Stimulated activated CD4-positive, alpha-beta T cell treated with anti-CD3 and anti-CD28 coated beads, Interleukin-1b, Interleukin-23, amount 100 ng/mL, for 48 hours (primary cell): ENCODE results near the gene HEATR9.
A peak's percentile ranks its signal among the peaks of the same experiment; 100 is the strongest.

Experiments
- DNase-seq: peaks from one replicate; pipeline ENCODE4 v3.0.0-alpha.2; 2020

Gene HEATR9

GRCh38 chr17:35864853-35865252, 3.8 kb downstream of the HEATR9 start:
- DNase-seq = no peak

DNA sequence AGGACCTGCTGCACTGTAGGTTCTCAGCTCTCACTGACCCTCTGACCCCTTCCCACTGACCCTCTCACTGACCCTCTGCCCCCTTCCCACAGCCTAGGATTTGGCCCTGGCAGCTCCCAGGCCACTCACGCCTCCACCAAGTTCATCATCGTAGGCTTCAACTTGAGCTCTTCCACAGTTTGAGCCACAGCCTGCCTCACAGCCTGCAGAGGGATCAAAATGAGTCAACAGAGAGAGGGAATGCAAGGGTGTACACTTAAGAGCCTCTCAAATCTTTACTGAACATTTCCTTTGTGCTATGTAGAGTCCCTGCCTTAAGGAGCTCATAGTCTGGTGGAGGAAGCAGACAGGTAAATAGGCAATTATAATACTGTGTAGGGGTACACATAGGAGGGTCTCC, 12.1 kb downstream of the HEATR9 start:
- DNase-seq = no peak

GRCh38 chr17:35855965-35856364, 12.7 kb downstream of the HEATR9 start:
- DNase-seq = no peak

DNA sequence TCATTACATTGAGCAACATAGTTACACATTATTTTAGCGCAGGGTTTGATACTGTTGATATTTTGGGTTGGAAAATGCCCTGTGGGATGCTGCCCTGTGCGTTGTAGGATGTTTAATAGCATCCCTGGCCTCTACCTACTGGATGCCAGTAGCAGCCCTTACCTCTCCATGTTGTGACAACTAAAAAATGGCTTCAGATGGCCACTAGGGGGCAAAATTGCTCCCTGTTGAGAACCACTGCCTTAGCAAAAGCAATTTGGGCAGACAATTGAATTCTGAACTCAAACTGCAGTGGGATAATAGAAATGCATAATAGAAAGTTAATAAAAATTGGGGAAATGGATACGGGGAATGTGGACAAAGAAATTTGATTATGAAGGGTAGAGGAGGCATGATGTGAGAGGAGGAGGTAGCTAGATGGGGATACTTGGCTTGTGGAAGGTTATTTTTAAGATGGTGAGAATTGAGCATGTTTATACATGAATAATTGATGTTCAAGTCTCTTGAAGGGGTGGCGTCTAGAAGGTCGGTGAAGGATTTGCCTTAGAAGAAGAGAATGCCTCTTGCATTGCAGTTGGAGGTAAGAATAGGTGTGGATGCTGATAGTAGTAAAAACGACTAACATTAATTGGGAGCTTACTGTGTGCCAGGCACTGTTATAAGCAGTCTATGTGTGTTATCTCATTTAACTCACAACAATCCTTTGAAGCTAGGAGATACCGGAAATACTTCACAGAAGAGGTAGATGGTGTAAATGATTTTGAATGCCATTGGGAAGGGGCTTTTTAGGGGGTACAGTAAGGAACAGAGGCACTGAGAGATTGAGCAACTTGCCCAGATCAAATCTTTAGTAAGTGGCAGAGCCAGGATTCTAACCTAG, 19.0 kb downstream of the HEATR9 start:
- DNase-seq = peak; percentile 42

DNA sequence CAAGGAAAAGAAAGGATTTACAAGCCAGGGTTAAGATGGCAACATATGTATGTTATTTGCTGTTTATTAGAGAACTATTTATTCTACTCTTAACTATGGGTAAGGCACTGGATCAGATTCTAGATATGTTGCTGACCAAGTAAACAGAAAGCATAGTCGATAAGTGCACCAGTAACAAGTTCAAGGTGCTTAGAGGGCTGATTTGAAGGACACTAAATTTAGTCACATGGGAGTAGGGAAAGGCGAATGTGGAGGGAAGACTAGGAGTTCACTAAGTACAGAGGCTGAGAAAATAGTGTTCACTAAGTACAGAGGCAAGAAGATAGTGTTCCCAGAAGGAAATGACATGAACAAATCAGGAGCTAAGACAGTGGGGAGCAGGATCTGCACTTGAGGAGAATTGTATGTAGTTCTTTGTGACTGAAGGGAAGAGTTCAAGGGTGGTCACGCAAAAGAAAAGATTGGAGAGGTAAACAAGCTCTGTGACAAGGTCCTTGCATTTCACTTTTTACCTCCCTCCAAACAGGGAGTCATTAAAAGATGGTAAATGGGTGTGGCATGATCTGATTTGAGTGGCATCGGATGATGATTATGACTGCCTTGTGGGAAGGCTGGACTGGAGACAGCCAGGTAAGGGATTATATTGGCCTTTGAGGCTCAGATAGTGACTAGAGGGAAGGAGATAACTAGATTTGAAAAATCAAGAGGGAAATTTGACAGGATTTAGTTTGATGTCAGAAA, 20.9 kb downstream of the HEATR9 start:
- DNase-seq = no peak

DNA sequence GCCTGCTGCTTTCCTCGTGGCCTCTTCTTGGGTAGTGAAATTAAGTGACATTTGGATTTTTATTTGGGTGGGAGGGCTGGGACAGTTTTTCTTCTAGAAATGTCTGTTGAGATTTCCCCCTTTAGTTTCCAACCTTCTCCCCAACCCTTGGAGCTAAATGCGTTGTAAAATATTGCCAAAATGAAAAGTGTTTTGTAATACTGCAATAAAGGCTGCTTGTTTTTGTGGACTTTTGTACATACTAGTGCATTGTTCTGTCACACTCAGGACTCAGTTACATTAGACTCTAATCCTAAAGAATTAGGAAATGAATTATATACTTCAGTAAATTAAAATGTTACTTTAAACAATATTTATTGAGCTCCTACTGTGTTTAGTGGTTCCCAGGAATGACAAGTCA, 21.7 kb downstream of the HEATR9 start:
- DNase-seq = no peak

- DNase-seq = no peak
Observed at GRCh38 chr17:35846055-35846809, 22.5 kb downstream of the HEATR9 start.

- DNase-seq = no peak
Observed at GRCh38 chr17:35844547-35844946, 24.1 kb downstream of the HEATR9 start.

DNA sequence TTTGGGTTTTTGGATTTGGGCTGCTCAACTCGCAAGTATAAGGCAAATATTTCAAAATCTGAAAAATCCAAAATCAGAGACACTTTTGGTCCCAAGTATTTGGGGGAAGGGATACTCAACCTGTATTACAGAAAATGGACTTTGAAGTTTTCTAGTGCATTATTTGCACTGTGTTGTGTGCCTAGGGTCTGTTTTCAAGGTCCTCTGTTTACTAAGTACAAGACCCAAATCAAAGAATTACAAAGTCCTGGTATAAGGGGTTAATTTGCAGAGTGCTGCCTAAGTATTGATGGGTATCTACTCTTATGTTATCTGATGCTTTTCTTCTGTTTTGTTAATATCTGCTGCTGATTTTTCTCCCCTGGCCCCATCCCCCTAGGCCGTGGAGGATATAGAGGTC, 25.0 kb downstream of the HEATR9 start:
- no peak for DNase-seq

GRCh38 chr17:35842239-35842638, 26.5 kb downstream of the HEATR9 start:
- no peak for DNase-seq

DNA sequence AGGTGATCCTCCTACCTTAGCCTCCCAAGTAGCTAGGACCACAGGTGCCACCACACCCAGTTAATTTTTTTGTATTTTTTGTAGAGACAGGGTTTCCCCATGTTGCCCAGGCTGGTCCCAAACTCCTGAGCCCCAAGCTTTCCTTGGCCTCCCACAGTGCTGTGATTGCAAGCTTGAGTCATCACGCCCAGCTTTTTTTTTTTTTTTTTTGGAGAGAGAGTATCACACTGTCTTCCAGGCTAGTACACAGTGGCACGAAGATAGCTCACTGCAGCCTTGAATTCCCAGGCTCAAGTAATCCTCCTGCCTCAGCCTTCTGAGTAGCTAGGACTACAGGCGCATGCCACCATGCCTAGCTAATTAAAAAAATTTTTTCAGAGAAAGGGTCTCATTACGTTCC, 27.2 kb downstream of the HEATR9 start:
- DNase-seq = no peak

DNA sequence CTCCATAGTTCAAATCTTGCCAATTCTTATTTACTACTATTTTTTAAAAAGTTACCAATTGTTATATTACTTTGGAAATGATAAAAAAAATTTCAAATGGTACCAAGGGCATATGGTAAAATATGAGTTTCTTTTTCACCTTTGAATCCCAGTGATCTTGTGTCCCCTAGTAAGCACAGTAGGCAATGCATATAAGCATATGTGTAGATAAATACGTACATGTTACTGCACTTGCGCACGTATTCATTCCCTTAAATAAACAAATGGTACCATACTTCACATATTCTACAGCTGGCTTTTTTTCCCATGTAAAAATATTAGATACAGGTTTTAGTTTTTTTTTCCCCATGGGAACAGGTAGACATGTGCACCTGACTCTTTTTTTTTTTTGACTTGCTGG, 27.6 kb downstream of the HEATR9 start:
- no peak for DNase-seq

DNA sequence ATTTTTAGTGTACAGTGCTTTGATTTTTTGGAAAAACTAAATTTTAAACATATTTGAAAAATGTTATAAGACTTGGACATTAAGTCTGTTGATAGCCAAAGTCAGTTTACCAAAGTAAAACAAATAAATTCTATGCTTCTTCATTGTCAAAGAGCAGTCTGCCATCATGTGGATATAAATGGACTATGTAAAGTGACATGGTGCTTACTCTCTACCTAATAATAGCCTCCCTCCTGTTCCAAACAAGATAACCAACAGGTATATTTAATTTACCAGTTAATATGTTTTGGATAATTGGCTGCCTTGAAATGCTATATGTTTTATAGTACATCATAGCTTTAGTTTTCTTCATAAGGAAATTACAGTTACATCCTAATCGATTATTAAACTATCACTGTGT, 43.5 kb downstream of the HEATR9 start:
- DNase-seq = no peak

DNA sequence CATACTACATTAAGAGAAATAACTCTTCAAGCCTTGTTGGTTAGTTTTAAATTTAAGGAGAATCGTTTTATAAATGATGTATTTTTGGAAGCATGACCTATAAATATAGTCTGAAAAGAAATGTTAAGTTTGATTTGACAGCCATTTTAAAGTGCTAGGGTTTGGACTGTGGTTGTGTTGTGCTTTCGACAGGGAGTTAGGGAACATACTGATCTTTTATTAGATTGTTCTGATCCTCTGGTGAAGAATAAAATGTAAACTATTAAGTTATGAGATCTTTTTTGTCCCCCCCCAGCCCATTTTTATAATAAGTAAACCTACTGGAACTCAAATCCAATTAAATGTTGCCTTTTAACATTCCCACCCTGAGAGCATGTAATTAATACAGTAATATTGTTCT, 47.4 kb downstream of the HEATR9 start:
- DNase-seq = no peak

DNA sequence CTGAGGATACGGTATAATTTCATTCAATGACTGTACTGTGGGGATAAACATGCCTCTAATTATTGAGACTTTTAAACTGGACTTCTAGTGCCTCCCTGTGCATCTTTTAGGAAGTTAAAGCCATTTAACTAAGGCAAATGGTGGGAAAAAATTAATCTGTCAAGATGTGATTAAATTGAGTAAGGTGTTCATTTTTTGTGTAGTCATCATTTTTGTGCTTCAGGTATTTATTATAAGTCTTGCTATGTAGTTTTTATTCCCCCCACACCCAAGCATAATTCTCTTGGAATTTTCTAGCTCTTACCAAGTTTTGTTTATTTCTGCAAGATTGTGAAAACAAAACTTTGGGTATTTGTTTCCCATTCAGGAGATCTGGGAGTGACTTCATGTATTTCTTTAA, 49.2 kb downstream of the HEATR9 start:
- DNase-seq = no peak

GRCh38 chr17:35817196-35817595, 51.5 kb downstream of the HEATR9 start:
- no peak for DNase-seq

DNA sequence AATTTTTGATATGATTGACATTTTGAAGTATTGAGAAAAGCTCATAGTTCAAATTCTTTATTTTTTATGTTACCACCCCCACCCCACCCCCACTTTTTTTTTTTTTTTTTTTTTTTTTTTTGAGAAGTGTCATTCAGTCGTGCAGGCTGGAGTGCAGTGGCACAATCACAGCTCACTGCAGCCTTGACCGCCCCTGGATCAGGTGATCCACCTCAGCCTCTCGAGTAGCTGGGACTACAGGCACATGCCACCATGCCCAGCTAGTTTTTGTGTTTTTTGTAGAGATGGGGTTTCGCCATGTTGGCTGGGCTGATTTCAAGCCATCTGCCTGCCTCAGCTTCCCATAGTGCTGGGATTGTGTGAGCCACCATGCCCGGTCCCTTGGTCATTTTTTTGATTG, 52.0 kb downstream of the HEATR9 start:
- no peak for DNase-seq

GRCh38 chr17:35812456-35812855, 56.2 kb downstream of the HEATR9 start:
- no peak for DNase-seq

- DNase-seq = no peak
Observed at GRCh38 chr17:35811759-35812158, 56.9 kb downstream of the HEATR9 start.

DNA sequence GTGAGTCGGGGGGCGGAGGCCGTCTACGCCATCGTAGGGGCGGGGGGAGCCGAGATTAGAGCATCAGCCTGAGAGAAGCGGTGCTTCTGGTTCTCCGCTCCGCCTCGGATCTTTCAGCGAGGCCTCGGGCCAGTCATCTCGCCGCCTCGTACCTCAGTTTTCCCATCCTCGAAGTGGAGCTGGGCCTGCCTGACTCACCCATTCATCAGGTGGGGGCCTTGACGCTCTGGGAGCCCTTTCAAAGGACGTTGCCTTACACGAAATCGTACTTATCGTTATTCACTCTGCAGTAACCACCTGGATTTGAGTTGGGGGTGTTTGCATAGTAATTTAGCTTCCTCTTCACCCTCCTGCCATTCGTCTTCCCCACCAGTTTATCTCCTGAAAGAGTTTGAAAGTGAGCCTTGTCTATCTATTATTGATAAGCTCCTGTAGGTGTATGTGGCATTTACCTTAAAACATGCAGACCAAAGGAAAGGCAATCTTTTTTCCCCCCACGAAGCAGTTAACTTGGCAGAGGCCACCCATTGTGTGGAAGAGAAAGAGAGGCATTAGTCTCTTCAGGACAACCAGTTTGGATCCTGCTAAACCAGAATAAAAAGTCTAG, 58.7 kb downstream of the HEATR9 start:
- DNase-seq = peak; percentile 61

DNA sequence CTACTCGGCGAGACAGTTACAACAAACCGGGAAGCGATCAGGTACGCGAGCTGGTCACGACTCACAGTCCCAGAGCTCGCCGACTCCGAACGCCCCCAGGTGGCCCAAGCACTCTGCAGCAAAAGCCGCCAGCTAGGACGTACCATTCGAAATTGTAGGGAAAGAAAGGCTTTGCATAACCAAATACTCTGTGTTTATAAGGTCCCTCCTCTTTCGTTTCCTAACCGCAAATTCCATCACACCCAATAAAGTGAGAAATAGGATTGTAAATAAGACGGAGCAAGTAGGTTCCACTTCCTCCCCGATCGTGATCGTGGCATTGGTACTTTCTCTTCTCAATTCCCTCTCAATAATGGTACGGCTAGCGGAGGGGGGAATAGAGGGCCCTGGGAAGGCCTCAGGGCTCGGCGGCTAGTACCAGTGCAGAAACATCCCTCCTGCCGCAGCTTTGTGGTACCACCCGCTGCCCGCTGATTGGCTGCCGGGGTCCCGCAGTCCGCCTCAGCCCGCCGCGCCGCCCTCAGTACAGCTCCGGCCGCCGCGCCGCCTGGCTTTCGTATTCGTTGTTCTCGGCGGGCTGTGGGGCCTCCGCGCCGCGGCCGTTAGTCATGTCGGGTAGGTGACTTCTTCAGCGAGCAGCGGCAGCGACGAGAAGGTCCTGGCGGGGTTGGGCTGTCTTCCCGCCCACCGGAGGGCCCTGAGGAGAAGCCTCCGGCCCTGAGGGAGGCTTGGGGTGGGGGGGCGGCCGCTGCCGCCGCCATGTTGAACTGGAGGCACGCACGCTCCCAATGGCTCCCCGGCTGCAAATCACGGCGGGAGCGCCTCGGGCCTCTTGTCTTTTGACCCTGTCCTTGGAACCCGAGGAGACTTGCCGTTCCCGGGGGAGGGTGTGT, 59.5 kb downstream of the HEATR9 start, which contains the start of gene TAF15:
TAF15 (plus strand) TSS at position 523 of the 893 bp plus-strand sequence; CDS start at position 609, 86 bp downstream.
- peak; percentile 97 for DNase-seq
